Astrocyte (in vitro differentiated cells and primary cell): ENCODE data around the gene MRPS2.
"Not testable (repeated sequence)": the region's sequence is repeated elsewhere in the genome, so short reads cannot be mapped to it uniquely, and the experiment has no call there.

ENCODE experiments used
- CTCF ChIP-seq: IDR thresholded peaks from 2 replicates; pipeline ENCODE4 v1.5.1; 2011; ENCODE audit warnings: low read depth, mild to moderate bottlenecking, inconsistent platforms, low read length, moderate library complexity; ENCODE audit not compliant: insufficient read depth
- EZH2 ChIP-seq: IDR thresholded peaks from 2 replicates; pipeline ENCODE4 v1.6.1; 2012; ENCODE audit warnings: mild to moderate bottlenecking, low read length, inconsistent platforms; ENCODE audit not compliant: insufficient read depth

- not testable (repeated sequence) for TF ChIP-seq CTCF, EZH2
Observed at GRCh38 chr9:135549478-135550343, 49.2 kb downstream of the MRPS2 start.
